Peyer's patch (tissue), 4 donors: ENCODE results near the gene TSSC4.

ENCODE experiments used
- CTCF ChIP-seq, 6 experiments: fragments of 450-650 bp in 4 of 6; fragments of 200-600 bp in 2 of 6; sonication (generic) in 1 of 6; IDR thresholded peaks; one replicate each; pipeline ENCODE4 v1.5.1; 2017 to 2019; ENCODE audit warnings: antibody characterized with exemption in 6 of 6, mild to moderate bottlenecking in 3 of 6, moderate library complexity in 1 of 6
- POLR2A ChIP-seq, 2 donors: fragments of 450-650 bp; IDR thresholded peaks; one replicate each; pipeline ENCODE4 v1.5.1; 2017; ENCODE audit warnings: antibody characterized with exemption in 2 of 2, mild to moderate bottlenecking in 2 of 2, moderate library complexity in 2 of 2

DNA sequence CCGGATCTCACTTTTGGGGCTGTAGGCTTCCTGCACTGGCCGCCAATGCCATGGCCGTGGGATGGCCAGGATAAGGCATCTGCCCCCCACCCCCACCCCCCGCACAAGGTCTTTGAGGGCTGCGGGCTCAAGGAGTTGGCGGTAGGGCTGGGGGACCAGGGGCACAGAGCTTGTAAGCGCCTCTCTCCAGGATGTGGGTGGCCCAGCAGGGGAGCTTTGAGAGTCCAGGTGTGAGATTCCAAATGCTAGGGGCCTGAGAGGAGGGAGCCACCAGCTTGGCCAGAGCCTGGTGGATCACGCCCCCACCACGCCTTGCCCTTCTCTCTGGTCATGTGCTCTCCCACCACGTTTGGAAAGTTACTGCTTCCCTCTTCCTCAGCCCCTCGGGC lies 18.4 kb upstream of the TSSC4 start:
- no peak for TF ChIP-seq CTCF (IDR thresholded peaks at IDR 0.05)
- TF ChIP-seq POLR2A (IDR thresholded peaks at IDR 0.05), result no peak
